SKM-1 treated with dmso at 0.1 percent for 144 hours (cell line): ENCODE results near the gene POLN.

Experiments used
- DNase-seq: peaks from one replicate; lab custom pipeline; 2025; ENCODE audit not compliant: unreplicated experiment; lab: John Stamatoyannopoulos, UW

Gene POLN

GRCh38 chr4:2126309-2127043 is 115.4 kb downstream of the POLN start:
- no peak for DNase-seq

DNA sequence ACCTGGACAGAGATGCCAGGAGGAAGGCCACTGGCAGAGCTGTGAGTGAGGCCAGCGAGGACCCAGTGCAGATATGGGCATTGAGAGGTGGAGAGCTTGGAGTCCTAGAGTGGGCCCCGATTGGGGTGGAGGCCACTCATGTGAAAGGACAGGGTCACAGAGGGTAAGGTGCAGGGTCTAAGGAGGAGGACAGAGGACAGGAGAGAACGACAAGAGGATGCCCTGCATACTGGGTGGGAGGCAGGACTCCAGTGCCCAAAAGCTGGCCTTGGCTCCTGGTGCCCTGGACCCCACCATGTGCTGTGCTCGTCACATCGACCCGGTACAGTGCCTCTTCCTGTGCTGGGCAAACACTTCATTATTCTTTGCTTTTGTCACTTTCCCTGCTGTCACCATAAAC is 116.1 kb downstream of the POLN start:
- DNase-seq = no peak

- no peak for DNase-seq
Measured at GRCh38 chr4:2125023-2125422, 116.9 kb downstream of the POLN start.

DNA sequence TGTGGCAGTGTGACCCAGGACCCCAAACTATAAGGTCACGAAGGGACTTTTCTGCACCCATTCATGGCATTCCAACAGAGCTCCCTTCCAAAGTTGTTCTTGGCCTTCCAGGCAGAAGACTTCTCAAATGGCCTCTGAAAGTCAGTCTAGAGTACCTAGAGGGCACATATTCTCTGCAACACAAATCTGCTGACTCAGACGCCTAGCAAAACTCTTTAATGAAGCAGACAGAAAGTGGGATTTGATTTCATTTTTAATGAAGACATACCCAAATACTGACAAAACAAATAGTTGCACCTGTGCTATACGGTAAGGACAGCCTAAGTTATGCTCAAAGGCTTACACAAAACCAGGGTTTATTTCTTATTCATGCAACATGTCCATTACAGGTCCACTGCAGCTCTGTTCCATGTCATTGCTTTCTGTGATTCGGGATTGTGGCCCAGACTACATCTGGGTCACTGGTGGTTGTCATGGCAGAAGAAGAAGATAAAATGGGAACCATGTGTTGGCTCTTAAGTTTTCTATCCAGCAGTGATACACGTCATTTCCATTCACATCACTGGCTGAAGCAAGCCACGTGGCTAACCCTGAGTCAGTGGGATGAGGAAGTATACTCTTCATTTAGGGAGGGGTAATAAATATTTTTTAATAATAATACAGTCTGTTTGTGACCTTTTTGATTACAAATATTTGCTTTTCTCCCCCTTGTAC is 125.1 kb downstream of the POLN start:
- no peak for DNase-seq

DNA sequence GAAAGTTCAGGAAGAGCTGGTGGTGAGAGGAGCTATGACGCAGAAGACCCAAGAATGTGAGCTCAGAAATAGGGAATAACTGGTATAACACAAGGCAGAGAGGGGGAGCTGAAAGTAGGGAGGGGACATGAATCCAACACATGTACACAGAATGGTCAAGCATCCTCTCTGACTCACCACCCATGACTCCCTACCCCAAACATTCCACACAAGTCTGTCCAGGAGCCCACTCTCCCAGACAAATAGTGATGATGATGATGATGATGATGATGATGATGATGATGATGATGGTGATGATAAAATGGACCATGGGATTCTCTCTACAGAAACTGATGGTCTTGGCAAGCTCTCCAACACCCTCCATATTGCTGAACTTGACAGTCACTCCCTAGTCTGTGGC is 136.4 kb downstream of the POLN start:
- DNase-seq = no peak

GRCh38 chr4:2104556-2105345 is 137.2 kb downstream of the POLN start:
- no peak for DNase-seq

- no peak for DNase-seq
Measured at GRCh38 chr4:2103843-2104547, 137.9 kb downstream of the POLN start.

DNA sequence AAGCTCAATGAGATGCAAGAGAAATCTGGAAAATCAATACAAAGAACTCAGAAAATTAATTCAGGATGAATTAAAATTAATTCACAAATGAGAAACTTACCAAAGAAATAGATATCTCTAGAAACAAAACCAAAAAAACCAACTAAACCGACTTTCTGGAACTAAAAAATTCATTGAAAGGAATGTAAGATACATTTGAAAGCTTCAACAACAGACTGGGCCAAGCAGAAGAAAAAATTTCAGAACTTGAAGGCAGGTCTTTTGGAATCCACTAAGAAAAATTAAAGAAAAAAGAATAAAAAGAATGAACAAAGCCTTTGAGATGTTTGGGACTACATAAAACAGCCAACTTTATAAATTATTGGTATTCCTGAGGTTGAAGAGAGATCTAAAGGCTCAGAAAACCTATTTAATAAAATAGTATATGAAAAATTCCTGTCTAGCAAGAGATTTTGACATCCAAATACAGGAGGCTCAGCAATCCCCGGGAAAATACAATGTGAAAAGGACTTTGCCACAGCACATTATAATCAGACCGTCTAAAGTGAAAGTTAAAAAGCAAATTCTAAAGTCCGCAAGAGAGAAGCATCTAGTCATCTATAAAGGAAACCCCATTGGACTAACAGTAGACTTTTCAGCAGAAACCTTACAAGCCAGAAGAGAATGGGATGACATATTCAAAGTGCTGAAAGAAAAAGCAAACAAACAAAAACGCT is 138.6 kb downstream of the POLN start:
- no peak for DNase-seq

- no peak for DNase-seq
Measured at GRCh38 chr4:2102045-2102883, 139.7 kb downstream of the POLN start.

- no peak for DNase-seq
Measured at GRCh38 chr4:2101346-2102044, 140.4 kb downstream of the POLN start.

DNA sequence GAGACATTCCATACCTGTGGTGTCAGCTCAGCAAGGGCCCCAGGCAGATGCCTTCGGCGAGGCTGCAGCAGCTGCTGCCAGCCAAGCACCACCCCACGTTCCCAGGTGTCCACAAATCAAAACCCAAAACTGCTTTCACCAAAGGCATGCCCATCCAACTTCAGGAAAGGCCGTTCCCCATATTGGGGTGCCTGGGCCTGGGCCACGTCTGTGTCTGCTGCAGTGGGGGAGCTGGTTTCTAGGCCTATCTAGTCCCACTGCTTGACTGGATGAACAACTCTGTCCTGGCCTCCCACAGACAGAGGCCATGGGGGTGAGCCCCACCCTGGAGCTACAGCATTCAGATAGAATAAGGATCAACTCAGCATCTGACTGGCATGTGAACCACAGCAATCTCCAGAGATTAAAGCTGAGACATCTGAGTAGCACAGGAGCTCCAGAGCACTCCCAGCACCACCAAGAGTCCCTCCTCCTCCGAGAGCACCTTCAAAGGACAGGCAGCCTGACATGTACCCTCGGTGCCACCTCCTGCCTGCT is 145.8 kb downstream of the POLN start:
- no peak for DNase-seq

DNA sequence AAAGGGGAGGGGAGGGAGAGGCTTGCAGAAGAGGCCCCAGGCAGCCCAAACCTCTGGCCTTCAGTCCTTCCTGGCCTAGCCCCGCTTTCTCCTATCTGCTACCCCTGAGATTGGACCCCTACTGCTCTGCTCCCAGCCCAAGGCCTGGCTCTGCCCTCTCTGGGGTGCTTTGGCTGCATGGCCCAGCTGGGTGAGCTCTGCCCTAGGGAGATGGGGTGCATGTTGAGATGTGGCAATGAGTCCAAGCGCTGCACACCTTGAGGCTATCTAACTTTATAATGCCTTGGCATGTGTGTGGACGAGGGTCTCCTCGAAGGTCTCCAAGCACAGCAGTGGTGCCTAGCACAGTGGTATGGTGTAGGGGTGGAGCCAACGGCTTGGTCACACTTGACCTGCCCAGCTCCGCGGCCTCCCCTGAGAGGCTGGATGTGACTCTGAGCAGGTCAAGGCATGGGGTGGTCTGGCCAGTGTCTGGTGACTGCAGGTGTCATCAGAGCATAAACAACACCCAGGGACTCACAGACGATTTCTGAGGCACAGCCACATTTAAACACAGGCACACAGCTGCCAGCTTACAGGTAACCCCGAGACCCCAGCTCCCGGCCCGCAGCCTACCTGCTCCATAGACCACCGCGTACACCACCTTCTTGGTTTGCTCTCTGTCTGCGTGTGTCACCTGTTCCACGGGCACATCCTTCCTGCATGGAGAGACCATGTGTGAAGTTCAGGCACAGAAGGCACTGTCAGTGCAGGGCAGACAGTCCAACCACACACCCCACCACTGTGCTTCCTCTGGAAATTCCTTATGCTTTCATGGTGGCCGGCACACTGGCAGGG is 146.5 kb downstream of the POLN start:
- DNase-seq = no peak

- DNase-seq = no peak
Measured at GRCh38 chr4:2094545-2094944, 147.4 kb downstream of the POLN start.

GRCh38 chr4:2093265-2093664 is 148.7 kb downstream of the POLN start:
- DNase-seq = no peak

DNA sequence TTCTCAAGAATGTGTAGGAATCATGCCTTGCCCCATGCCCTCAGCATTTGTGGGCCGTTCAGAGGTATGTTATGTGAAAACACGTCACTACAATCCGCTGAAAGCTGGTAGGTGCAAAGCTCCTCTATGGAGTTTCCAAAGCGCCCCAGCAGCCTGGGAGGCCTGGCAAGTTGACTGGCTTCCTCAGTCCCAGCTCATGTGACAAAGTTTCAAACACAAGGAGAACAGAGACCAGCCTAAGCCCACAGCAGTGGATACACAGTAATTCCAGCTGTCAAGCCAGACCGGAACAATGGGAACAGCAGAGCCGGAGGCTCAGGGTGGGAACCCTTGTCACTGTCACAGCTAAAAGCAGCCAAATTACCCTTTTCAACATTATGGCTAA is 149.3 kb downstream of the POLN start:
- DNase-seq = no peak

DNA sequence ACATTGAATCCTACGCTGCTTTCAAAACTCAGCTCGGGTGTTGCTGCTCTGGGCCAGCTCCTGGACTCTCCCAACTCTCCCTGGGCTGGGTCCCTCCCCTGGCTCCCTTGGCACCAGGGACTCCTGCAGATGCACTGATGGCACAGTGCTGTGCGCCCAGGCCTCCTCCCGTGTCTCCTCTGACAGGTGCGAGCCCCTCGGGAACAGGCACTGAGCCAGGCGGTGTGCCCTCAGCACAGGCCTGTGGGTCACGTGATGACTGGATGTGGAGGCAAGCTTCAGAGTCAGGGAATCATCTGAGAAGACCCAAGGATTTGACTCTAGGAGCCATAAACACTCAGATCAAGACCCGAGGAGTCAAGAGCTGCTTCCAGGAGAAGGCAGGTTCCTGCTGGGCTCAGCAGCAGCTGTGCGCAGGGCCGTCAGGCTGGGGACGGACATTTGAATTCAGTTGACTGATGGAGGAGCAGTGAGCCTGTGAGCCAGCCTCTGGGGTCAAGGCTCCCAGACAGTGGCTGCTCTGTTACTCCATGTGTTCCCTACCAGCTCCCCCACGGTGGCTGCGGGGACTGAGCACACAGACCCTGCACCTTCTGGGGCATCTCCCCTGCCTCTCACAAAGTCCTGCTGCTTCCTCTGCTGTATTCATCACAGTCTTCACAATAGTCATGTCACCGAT is 149.8 kb downstream of the POLN start:
- DNase-seq = no peak

DNA sequence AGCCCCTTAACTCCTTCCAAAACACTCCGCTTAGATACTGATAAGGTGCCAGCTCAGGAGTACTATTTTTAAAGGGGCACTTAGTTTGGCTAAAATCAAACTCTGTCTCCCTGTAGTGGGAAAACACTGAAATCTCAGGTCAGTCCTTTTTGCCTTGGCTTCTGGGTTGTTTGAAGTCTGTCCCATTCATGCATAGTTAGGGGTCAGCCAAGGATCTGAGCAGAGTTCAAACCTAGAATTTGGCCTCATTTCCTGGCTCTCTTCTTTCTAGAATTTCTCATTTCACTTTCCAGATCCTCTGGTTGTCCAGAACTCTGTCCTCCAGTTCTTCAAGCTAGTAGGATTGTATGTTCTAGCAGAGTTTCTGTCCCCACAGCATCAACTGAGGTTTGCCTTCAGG is 151.3 kb downstream of the POLN start:
- DNase-seq = no peak

DNA sequence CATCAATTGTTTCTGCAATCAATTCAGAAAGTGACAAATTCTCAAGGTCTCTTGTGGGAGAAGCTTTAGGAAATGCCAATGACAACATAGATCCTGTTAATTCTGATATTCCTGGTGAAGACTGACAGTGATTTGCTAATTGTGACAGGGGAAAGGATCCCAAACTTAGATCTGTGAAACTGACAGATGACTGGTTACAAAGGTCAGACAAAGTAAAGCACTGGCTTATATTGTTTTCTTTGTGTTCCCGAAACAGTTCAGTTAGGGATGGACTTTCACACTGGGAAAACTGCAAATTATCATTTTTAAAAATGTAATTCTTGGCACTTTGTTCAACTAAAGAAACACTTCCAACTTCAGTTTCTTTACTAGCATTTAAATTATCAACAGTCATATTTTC is 152.7 kb downstream of the POLN start:
- no peak for DNase-seq
